IPS-NIHi11 (cell line): ENCODE measurements around the gene LPP.

ENCODE experiments used
- DNase-seq: peaks from one replicate; pipeline ENCODE4 v3.0.0; 2012; ENCODE audit warnings: mixed read lengths, low spot score

Gene LPP

GRCh38 chr3:188137051-188137450 is 16.9 kb upstream of the LPP start:
- DNase-seq, result no peak

- DNase-seq, result no peak
Observed at GRCh38 chr3:188139466-188139865, 14.5 kb upstream of the LPP start.

- no peak for DNase-seq
Observed at GRCh38 chr3:188146219-188146618, 7.7 kb upstream of the LPP start.

GRCh38 chr3:188147782-188148181 is 6.2 kb upstream of the LPP start:
- DNase-seq, result no peak

- DNase-seq, result no peak
Observed at GRCh38 chr3:188148318-188148717, 5.6 kb upstream of the LPP start.

GRCh38 chr3:188149587-188149986 is 4.4 kb upstream of the LPP start:
- peak; percentile 21 for DNase-seq

- no peak for DNase-seq
Observed at GRCh38 chr3:188150982-188151381, 3.0 kb upstream of the LPP start.

GRCh38 chr3:188151438-188151837 is 2.5 kb upstream of the LPP start:
- DNase-seq, result no peak

GRCh38 chr3:188152660-188153436 is 1.1 kb upstream of the LPP start:
- peak; percentile 64 for DNase-seq

- DNase-seq, result peak; percentile 95
Observed at GRCh38 chr3:188153437-188154013, 432 bp upstream of the LPP start.

- DNase-seq, result no peak
Observed at GRCh38 chr3:188154809-188155574, 1.0 kb downstream of the LPP start.

GRCh38 chr3:188156056-188156455 is 2.1 kb downstream of the LPP start:
- DNase-seq, result no peak

GRCh38 chr3:188157407-188157806 is 3.5 kb downstream of the LPP start:
- DNase-seq, result no peak

- DNase-seq, result no peak
Observed at GRCh38 chr3:188157971-188158370, 4.0 kb downstream of the LPP start.

GRCh38 chr3:188158731-188159310 is 4.9 kb downstream of the LPP start:
- DNase-seq, result no peak

GRCh38 chr3:188160751-188161150 is 6.8 kb downstream of the LPP start:
- no peak for DNase-seq

- no peak for DNase-seq
Observed at GRCh38 chr3:188164248-188164687, 10.3 kb downstream of the LPP start.

GRCh38 chr3:188165596-188165995 is 11.6 kb downstream of the LPP start:
- no peak for DNase-seq

GRCh38 chr3:188166441-188166840 is 12.5 kb downstream of the LPP start:
- no peak for DNase-seq

GRCh38 chr3:188168186-188168585 is 14.2 kb downstream of the LPP start:
- DNase-seq, result no peak

GRCh38 chr3:188168648-188169047 is 14.7 kb downstream of the LPP start:
- no peak for DNase-seq

GRCh38 chr3:188169830-188170455 is 16.0 kb downstream of the LPP start:
- DNase-seq, result no peak
